NCI-H748 (cell line): ENCODE measurements around the gene PLA2G6.
"Not testable (repeated sequence)": the region's sequence is repeated elsewhere in the genome, so short reads cannot be mapped to it uniquely, and the experiment has no call there.

ENCODE experiments used
- DNase-seq: peaks from one replicate; lab custom pipeline; 2025; ENCODE audit not compliant: unreplicated experiment; lab: John Stamatoyannopoulos, UW

The PLA2G6 gene

DNA sequence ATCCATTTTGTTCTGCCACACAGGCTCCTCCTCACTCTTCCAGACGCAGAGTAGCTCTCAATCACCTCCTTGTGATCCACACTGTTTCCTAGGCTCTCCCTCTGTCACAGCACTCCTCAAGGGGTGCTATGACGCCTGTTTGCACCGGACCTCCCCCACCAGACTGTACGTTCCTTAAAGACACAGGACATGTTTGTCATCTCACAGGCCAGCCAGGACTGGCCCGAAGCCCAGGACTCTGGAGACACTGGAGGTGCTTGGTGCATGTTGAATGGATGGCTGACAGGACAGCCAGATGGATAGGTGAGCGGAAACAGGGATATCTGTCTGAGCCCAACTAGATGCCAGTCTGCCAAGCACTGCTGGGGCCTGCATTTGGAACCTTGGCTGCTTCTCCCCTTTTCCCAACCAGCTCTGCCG lies 13.6 kb downstream of the PLA2G6 start:
- DNase-seq = no peak

DNA sequence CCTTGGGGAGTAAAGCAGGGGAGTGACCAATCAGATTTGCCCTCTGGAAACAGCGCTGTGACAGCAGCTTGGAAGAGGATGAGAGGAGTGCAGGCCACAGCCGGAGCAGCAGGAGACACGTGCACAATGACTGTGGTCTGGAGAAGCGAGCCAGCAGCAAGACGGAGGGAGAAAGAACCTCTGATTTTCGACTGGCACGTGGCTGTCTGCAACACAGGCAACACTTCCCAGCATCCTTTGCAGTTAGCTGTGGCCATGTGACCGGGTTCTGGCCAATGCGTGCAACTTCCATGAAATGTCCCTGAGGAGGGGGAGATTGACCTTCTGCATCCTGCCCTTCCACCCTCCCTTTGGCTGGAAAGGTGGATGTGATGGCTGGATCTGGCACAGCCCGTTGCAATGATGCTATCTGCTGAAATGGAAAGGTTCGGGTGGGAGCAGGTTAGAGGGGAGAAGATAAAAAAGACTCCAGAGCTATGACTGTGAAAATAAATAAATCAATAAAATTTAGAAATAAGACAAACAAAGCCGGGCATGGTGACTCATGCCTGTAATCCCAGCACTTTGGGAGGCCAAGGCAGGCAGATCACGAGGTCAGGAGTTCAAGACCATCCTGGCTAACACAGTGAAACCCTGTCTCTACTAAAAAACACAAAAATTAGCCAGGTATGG lies 15.6 kb downstream of the PLA2G6 start:
- no peak for DNase-seq

DNA sequence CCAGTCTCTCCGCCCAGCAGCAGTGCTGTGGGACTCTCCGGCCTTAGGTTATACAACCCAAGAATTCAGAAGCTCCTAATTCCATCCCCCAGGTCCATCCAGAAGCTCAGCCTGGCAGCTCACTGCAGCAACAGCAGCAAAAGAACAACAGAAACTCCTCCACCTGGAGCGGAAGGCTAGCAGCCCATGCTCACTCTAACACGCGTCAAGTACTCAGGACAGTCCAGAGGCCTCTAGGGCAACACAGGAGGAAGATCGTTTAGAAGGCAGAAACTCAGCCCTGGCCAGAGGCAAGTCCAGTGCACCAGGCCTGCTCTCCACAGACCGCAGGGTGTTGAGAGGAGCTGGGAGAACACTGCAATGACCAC lies 17.1 kb downstream of the PLA2G6 start:
- DNase-seq = no peak

DNA sequence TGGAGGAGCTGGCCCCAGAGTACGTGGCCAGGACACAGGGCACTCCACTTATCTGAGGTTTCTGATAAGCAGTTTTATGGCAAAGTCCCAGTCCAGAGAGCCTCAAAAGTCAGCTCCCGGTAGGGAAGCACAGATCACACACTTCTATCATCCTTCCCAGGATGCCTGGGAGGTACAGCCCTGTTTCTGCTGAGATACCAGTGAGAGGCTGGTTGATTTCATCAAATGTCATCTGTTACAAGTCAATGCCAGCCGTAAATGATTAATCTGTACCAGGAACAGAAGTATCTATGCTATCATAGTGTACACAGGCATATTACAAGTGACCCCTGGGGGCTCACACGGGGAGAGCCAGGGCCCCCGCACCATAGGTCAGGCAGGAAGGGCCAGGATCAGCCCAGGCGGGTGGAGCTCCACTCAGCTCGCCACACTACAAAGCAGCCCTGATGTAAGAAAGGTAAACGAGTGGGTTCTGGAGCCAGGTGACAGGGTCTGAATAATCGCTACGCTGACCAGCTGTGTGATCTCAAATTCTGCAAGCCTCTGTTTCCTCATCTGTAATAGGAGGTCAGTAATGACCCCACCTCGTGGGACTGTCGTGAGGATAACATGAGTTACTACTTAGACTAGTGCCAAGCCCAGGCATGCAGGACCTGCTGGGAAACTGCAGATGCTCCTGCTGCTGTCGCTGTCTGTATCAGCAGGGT lies 17.6 kb downstream of the PLA2G6 start:
- DNase-seq = no peak

DNA sequence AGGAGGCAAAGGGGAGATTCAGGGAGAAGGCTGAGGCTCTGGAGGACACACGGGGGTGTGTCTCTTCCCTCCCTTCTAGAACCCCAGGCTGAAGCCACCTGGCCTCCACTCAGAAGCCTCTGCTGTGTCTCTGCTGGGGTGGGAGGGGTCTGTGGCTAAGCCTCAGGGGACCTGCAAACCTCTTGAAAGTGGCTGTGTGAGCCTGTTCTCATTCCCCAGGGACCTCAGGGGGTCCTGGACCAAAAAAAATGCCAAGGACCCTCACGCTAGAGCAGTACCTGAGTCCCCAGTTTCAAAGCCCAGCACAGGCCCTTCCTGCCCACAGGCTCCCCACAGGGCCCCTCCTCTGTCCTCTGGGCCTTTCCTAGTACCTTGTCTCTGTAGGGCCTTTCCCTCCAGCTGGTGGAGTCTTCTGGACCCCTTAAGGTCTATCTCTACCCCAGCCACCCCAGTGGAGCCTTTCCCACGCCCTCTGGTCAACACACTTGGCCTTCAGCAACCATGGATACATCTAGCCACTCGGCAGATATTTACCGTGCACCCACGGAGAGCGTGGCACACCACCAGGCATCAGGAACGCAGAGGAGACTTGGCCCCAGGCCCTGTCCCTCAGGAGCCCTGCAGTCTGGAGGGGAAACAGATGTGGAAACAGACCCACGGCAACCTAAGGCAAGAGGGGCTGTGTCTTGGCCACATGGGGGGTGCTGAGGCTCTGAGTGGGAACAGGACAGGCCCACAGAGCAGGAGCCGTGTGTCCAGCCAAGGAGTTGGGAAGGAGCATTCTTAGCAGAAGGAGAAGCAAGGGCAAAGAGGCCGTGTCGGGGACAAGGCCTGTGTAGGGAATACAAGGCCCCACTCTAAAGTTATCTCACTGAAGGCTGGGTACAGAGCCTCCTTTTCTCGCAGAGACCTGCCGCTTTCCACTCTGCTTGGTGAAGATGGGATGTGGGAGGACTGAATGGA lies 18.5 kb downstream of the PLA2G6 start:
- DNase-seq = no peak

DNA sequence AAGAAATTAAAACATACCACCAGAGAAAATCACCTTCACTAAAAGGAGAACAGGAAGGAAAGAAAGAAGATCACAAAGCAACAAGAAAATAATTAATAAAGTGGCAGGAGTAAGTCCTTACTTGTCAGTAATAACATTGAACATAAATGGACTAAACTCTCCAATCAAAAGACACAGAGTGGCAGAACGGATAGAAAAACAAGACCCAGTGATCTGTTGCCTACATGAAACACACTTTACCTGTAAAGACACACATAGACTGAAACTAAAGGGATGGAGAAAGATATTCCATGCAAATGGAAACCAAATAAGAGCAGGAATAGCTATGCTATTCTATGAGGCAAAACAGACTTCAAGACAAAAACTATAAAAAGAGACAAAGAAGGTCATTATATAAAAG lies 25.9 kb downstream of the PLA2G6 start:
- DNase-seq = no peak

DNA sequence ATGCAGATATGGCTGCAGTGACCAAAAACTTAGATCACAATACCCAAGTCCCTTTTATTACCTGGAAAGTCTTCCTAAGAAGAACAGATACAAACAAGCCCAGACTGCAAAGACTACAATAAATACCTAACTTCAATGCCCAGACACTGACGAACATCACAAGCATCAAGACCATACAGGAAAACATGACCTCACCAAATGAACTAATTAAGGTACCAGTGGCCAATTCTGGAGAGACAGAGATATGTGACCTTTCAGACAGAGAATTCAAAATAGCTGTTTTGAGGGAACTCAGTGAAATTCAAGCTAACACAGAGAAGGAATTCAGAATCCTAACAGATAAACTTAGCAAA lies 27.1 kb downstream of the PLA2G6 start:
- DNase-seq = not testable (repeated sequence)

DNA sequence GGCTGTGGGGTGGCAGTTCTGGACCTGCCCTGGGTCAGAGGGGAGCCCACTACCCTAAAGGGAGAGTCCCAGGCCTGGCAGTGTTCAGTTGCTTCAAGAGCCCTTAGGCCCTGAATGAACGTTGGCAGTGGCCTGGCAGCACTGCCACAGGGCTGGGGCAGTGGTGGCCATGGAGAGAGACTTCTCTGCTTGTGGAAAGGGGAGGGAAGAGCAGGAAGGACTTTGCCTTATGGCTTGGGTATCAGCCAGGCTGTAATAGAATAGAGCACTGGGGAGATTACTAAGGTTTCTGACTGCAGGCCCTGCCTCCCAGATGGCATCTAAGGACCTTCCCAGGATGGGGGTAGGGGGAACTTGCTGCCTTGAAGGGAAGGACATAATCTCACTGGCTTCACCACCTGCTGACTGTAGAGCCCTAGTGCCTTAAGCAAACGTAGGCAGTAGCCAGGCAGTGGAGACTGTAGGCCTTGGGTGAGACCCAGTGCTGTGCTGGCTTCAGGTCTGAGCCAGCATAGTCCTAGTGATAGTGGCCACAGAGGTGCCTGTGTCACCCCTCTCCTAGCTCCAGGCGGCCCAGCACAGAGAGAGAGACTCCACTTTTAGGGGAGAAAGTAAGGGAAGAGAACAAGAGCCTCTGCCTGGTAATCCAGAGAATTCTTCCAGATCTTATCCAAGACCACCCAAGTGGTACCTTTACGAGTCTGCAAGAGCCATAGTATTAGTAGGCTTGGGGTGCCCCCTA lies 27.6 kb downstream of the PLA2G6 start:
- no peak for DNase-seq

DNA sequence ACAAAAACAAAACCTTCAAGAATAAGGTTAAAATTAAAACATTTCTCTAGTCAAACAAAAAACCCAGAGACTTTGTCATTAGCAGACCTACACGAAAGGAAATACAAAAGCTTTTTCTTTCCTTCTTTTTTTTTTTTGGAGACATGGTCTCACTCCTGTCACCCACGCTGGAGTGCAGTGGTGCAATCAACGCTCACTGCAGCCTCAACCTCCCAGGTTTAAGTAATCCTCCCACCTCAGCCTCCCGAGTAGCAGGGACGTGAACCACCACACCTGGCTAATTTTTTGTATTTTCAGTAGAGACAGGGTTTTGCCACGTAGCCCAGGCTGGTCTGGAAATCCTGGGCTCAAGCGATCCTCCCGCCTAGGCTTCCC lies 30.5 kb downstream of the PLA2G6 start:
- DNase-seq = no peak

DNA sequence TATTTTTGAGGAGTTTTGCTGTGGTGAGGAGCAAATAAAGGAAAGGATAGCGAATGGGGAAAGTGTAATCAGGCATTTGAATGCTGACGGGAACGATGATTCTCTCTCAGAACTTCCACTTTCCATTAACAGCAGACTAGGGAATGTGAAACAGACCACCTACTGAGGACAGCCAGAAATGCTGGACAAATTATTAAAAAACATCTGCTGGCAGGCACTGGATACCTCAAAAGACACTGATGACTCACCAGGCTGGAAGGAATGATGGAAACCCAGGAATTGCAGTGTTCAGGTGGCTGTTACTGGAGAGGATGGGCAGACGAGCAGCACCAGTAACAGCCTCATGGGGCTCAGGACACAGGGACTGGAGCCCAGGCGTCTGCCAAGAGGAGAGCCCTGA lies 33.4 kb downstream of the PLA2G6 start:
- DNase-seq = no peak

DNA sequence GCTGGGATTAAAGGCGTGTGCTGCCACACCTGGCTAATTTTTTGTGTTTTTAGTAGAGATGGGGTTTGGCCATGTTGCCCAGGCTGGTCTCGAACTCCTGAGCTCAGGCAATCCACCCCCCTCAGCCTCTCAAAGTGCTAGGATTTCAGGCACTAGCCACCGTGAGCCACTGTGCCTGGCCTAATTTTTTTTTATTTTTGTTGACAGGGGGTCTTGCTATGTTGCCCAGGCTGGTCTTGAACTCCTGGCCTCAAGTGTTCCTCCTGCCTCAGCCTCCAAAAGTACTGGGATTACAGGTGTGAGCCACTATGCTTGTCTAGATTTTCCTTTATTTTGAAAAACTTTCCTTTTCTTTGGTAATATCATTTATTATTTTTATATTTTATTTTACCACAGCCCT lies 35.5 kb downstream of the PLA2G6 start:
- not testable (repeated sequence) for DNase-seq

DNA sequence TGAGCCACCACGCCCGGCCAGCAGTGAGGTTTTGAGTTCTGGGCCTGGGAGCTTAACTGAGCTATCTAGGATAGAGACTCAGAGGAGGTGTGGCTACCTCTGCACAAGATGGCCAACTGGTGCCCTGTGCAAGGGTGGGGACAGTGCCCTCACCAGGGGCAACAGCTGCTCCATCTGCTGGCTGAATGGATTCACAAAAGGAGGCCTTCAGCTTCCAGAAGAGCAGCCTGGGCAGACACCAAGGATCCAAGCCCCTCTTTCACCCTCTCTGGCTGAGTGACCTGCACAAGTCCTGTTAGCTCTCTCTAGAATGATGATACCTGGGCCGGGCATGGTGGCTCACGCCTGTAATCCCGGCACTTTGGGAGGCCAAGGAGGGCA lies 37.6 kb downstream of the PLA2G6 start:
- peak; percentile 32 for DNase-seq

DNA sequence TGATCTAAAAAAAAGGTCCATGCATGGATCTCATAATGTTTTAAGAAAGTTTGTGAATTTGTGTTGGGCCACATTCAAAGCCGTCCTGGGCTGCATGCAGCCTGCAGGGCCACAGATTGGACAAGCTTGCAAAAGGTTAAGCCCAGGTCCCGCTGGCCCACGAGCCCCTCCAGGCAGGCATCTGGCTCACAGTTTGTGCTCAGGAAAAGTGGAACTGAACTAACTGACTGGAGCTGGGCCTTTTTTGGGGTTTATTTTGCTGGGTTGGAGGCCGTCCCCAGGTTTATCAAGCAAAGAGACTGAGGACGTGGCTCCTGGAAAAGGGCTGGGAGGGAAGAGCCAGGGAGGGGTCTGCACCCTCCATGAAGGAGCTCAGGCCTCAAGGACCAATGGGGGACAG lies 39.0 kb downstream of the PLA2G6 start:
- no peak for DNase-seq

DNA sequence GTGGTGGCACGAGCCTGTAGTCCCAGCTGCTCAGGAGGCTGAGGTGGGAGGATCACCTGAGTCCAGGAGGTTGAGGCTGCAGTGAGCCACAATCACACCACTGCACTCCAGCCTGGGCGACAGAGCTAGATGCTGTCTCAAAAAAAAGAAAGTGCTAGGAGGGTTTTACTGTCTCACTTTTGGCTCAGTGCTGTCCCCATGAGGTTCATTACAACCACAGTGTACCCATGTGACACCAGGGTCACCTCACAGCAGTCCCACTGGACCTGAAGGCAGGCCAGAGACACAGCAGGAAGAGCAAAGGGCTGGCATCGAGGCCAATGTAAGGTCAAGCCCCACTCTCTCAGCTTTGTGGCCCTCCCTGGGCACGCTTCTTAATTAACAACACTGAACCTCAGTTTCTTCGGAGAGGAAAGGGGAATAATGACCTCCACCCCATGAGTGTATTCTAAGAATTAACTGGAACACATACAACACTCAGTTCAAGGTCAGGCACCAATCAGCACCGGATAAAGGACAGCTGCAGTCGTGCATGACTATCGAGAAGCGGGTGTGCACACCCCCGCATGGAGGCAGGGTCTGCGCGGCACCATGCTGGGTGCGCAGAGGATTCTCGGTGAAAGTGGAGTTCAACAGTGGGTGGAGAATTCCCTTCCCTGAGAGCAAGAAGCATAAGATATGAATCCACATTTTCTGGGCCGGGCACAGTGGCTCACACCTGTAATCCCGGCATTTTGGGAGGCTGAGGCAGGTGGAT lies 40.2 kb downstream of the PLA2G6 start:
- DNase-seq = no peak

DNA sequence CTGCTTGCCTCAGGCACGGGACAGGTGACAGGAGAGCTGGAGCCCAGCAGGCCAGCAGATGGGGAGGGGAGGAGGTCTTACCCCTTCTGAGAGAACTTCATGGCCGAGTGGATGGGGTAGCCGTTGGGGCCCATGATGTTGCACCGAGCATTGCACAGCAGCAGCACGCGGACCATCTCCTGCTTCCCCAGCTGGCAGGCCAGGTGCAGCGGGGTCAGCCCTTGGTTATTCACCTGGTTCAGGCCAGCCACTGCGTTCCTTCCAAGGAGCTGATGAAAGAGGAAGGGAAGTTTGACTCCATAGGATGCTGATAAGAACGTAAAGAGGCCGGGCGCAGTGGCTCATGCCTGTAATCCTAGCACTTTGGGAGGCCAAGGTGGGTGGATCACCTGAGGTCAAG lies 41.7 kb downstream of the PLA2G6 start:
- no peak for DNase-seq

DNA sequence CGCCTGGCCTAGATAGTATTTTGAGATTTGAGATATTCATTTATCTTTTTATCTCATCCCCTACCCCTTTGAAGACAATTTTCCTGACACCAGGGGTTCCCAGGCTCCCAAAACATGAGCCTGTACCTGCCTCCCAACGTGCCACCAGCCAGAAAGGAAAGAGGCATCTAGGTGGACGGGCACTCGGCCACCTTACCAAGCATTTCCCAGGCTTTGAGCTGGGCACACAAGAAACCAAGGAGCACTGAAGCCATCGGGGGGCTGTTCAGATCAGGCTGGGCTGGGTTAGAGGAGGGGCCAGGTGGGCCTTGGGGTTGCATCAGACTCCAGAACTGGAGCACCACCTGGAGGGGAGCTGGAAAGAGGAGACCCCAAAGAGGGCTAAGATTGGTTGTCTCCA lies 42.7 kb downstream of the PLA2G6 start:
- no peak for DNase-seq

DNA sequence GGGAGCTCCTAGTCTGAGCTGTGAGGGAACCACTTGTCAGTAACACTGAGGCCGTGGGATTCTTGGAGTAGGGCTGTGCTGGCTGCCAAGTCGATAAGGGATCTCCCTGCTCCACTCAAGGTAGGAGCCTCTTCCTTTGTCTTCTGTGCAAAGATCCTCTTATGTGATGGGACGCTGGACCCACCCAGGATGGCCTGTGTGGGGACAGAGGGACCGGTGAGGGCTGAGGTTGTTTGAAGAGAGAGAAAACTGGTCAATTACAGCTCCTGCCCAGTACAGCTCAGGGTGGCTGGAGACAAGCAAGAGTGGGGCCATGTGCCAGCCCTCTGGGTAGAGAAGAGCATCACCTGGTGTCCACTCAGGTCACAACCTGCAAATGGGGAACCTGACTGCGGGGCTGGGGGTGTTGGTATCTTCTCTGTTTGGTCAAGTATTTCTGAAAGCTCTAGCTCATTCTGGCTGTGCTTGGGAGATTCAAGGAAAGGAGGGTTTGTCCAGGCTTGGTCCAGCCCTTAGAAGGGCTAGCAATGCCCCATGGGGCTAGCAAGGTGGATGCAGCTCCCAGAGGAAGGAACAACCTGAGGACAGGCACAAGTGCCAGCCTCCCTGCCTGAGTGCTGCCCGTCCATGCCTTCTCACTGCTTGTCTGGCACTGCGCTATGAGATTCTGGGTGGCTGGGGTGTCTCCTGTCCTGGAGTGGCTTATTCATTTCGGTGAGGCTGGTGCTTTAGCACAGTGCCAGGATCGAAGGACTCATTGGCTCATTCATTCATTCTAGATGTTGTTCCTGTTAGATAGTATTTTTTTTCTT lies 43.5 kb downstream of the PLA2G6 start:
- no peak for DNase-seq

DNA sequence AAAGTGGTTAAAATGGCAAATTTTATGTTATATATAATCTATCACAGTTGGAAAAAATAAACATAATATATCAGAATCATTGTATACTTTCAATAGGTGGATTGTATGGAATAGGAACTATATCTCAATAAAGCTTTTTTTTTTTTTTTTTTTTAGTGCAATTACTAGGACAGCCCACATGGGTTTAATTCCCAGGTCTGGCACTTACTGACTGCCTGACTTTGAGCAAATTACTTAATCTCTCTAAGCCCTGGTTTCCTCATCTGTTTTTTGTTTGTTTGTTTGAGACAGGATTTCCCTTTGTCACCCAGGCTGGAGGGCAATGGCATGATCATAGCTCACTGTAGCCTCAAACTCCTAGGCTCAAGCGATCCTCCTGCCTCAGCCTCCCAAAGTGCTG lies 45.0 kb downstream of the PLA2G6 start:
- no peak for DNase-seq

DNA sequence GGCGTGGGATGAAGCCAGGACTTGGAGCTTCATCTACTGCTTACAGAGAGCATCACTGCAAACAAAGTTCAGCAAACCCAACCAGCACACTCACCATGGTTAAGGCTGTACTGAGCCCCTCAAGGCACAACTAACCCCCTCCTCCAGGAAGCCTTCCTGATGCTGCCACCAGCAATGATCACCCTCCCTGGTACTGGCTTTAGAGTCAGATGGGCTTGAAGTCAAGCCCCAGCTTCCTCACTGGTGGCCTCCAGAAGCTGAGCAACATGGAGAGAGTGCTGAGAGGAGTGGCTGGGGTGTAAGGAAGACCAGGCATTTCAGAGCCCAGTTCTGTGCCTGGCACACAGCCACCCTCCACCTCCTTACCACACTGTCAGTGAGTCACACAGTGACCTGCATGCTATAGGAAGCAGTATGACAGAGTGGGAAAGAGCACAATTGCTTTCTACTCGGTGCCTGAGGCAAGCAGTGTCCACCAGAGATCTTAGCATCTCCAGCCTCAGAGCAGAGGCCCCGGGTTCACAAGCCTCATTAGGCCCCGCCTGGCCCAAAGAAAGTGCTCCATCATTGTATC lies 46.4 kb downstream of the PLA2G6 start:
- no peak for DNase-seq
